Measurements from ENCODE around the gene CTNND2.

DNA sequence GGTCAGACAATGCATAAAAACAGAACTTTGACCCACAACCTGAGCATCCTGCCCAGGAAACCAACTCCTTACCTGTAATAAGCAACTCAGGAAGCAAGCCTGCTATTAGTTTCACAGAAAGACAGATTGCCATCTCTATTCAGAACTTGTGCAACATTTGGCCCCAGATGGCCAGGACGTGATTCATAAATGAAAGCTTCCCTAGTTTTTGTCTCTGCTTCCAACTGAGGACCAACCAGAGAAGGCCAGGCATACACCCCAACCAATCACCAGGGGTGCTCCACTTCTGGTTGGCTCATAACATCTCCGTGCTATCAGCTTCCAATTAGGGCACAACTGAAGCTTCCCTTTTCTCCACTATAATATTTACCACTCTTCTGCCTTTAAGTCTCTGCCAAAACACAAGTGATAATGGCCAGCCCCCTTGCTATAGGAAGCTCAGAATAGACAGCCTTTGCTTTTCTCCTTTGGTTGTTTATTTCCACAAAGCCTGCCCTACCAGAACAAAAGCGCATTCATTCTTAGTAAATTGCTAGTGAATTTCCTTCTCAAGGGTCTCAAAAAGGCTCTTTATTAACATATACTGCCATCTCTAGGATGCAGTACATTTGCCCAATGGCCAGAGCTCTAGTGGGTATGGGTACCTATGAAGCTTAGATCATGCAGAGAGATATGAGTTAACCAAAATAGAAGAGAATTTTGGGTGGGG is 853.5 kb downstream of the CTNND2 start:
- TF ChIP-seq EZH2 (IDR thresholded peaks at IDR 0.05; ENCODE audit: borderline replicate concordance, low read depth, low read length, poor library complexity, severe bottlenecking): no peak
- TF ChIP-seq, protein P1, sequence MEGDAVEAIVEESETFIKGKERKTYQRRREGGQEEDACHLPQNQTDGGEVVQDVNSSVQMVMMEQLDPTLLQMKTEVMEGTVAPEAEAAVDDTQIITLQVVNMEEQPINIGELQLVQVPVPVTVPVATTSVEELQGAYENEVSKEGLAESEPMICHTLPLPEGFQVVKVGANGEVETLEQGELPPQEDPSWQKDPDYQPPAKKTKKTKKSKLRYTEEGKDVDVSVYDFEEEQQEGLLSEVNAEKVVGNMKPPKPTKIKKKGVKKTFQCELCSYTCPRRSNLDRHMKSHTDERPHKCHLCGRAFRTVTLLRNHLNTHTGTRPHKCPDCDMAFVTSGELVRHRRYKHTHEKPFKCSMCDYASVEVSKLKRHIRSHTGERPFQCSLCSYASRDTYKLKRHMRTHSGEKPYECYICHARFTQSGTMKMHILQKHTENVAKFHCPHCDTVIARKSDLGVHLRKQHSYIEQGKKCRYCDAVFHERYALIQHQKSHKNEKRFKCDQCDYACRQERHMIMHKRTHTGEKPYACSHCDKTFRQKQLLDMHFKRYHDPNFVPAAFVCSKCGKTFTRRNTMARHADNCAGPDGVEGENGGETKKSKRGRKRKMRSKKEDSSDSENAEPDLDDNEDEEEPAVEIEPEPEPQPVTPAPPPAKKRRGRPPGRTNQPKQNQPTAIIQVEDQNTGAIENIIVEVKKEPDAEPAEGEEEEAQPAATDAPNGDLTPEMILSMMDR (conservative IDR thresholded peaks at IDR 0.05; ENCODE audit: low read depth, low read length): no peak

Measured in A673 (cell line).